Skin epidermis (tissue), 12 donors: Measurements from ENCODE around the gene RENBP.

ENCODE experiments used
- H3K27ac ChIP-seq, 21 experiments: fragments of 200-600 bp; sonication (generic) in 11 of 21; one replicate each; pipeline ENCODE4 v1.5.0; 2020; ENCODE audit warnings: mild to moderate bottlenecking in 3 of 21, inconsistent platforms in 2 of 21, moderate library complexity in 2 of 21
- H3K4me3 ChIP-seq, 7 experiments: fragments of 200-600 bp; sonication (generic) in 2 of 7; one replicate each; pipeline ENCODE4 v1.5.0; 2020; ENCODE audit warnings: inconsistent platforms in 2 of 7, mild to moderate bottlenecking in 2 of 7, moderate library complexity in 1 of 7

The RENBP gene

GRCh38 chrX:153941336-153942252 is 2.8 kb downstream of the RENBP start:
- Histone ChIP-seq H3K4me3 (no peak overlapping the region), H3K27ac (peak overlapping the region in 4 of 21 experiments; percentile 28 to 58 (median 40))

- H3K27ac ChIP-seq: no peak overlapping the region
- no peak overlapping the region for H3K4me3 ChIP-seq
Measured at GRCh38 chrX:153939573-153939972, 4.9 kb downstream of the RENBP start.

- Histone ChIP-seq H3K4me3 (no peak overlapping the region), H3K27ac (no peak overlapping the region)
Measured at GRCh38 chrX:153938226-153938786, 6.1 kb downstream of the RENBP start.

GRCh38 chrX:153937056-153937455 is 7.4 kb downstream of the RENBP start:
- H3K27ac ChIP-seq: no peak overlapping the region
- H3K4me3 ChIP-seq: no peak overlapping the region

- Histone ChIP-seq H3K27ac (peak overlapping the region in 7 of 21 experiments; percentile 44 to 87 (median 66)), H3K4me3 (peak overlapping the region; percentile 38 to 71 (median 63))
Measured at GRCh38 chrX:153935326-153935851, 9.1 kb downstream of the RENBP start.

- Histone ChIP-seq H3K27ac (peak within 1 kb of the TSS in 20 of 21 experiments; percentile 13 to 87 (median 76)), H3K4me3 (peak within 1 kb of the TSS; percentile 52 to 71 (median 68))
Measured at GRCh38 chrX:153934762-153935325, 9.6 kb downstream of the RENBP start, which contains the start of gene NAA10. Gene NAA10, minus strand, starts transcription at chrX:153935037. Its CDS starts 133 bp downstream, at chrX:153934904.

GRCh38 chrX:153934148-153934761 is 10.2 kb downstream of the RENBP start:
- H3K4me3 ChIP-seq: peak overlapping the region; percentile 52 to 71 (median 68)
- peak overlapping the region in 20 of 21 experiments; percentile 13 to 87 (median 76) for H3K27ac ChIP-seq

GRCh38 chrX:153933748-153934147 is 10.7 kb downstream of the RENBP start:
- H3K27ac ChIP-seq: peak overlapping the region in 15 of 21 experiments; percentile 44 to 87 (median 78)
- peak overlapping the region; percentile 52 to 71 (median 68) for H3K4me3 ChIP-seq

GRCh38 chrX:153932220-153932915 is 12.1 kb downstream of the RENBP start:
- no peak overlapping the region for H3K4me3 ChIP-seq
- H3K27ac ChIP-seq: no peak overlapping the region

GRCh38 chrX:153931748-153932147 is 12.7 kb downstream of the RENBP start:
- H3K4me3 ChIP-seq: no peak overlapping the region
- no peak overlapping the region for H3K27ac ChIP-seq

GRCh38 chrX:153931151-153931550 is 13.3 kb downstream of the RENBP start:
- Histone ChIP-seq H3K4me3 (no peak overlapping the region), H3K27ac (no peak overlapping the region)

- Histone ChIP-seq H3K27ac (peak overlapping the region in 4 of 21 experiments; percentile 1 to 55 (median 32)), H3K4me3 (no peak overlapping the region)
Measured at GRCh38 chrX:153930011-153930910, 14.2 kb downstream of the RENBP start.

- Histone ChIP-seq H3K4me3 (no peak overlapping the region), H3K27ac (peak overlapping the region in 7 of 21 experiments; percentile 26 to 98 (median 55))
Measured at GRCh38 chrX:153929576-153929975, 14.9 kb downstream of the RENBP start.

GRCh38 chrX:153928846-153929245 is 15.6 kb downstream of the RENBP start:
- H3K4me3 ChIP-seq: peak overlapping the region in 3 of 7 experiments; percentile 5 to 51 (median 47)
- peak overlapping the region in 14 of 21 experiments; percentile 21 to 98 (median 64) for H3K27ac ChIP-seq

GRCh38 chrX:153927922-153928760 is 16.3 kb downstream of the RENBP start:
- peak overlapping the region; percentile 37 to 56 (median 47) for H3K4me3 ChIP-seq
- H3K27ac ChIP-seq: peak overlapping the region; percentile 70 to 99 (median 94)

- H3K4me3 ChIP-seq: peak overlapping the region; percentile 37 to 56 (median 47)
- peak overlapping the region; percentile 70 to 99 (median 94) for H3K27ac ChIP-seq
Measured at GRCh38 chrX:153927672-153927921, 16.8 kb downstream of the RENBP start.
